GM12878 (cell line): Measurements from ENCODE around the gene MAN1B1. TPM values are rescaled to one million over a fixed set of nuclear protein-coding genes. Genes with fewer than 3 reads are reported as not detected.

Experiments used
- ATAC-seq: fragments of 200-7000 bp; cut with Tn5 transposase; 3 replicates; pipeline ENCODE4 v1.9.1; 2020; ENCODE audit warnings: mild to moderate bottlenecking, moderate library complexity
- BruUV-seq: library from RNA; stranded (reverse); fragments of 400-500 nt; replicated peaks from 2 replicates; lab custom pipeline; 2021; lab: Mats Ljungman, UMichigan
- CTCF ChIA-PET: fragments of 300-600 bp; sonication (Branson Sonifier 250); formaldehyde crosslinking; extraction: SDS; loops from one replicate; lab custom pipeline; 2021; ENCODE audit warnings: inconsistent platforms; lab: Yijun Ruan, JAX
- POLR2A ChIA-PET: fragments of 350-600 bp; formaldehyde crosslinking; extraction: SDS; loops from one replicate; lab custom pipeline; 2021; ENCODE audit warnings: inconsistent platforms; lab: Charles Lee
- RAD21 ChIA-PET: fragments of 300-600 bp; sonication (Branson Sonifier 250); formaldehyde crosslinking; loops from one replicate; lab custom pipeline; 2023; ENCODE audit warnings: antibody characterized with exemption; ENCODE audit not compliant: unreplicated experiment; lab: Charles Lee
- SMC1A ChIA-PET: fragments of 300-600 bp; sonication (Branson Sonifier 250); formaldehyde crosslinking; loops from one replicate; lab custom pipeline; 2023; ENCODE audit not compliant: unreplicated experiment, uncharacterized antibody; lab: Charles Lee
- DNase-seq: peaks from one replicate; pipeline ENCODE4 v3.0.0-alpha.2; 2011; ENCODE audit warnings: low read depth, low spot score
- FAIRE-seq: peaks from 3 replicates; lab custom pipeline; 2011; peaks lifted over from hg19 to GRCh38; lab: Jason Lieb, UNC
- H2AFZ ChIP-seq: 2 replicates; pipeline ENCODE4 v1.6.0; 2011; ENCODE audit warnings: low read depth, low read length, control low read depth; ENCODE audit not compliant: control insufficient read depth
- H3K27ac ChIP-seq: 2 replicates; pipeline ENCODE4 v1.5.1; 2011; ENCODE audit warnings: control low read depth; ENCODE audit not compliant: control insufficient read depth, insufficient read depth
- H3K27me3 ChIP-seq, 2 experiments: replicated peaks in 1 of 2; 2 replicates each; pipeline versions ENCODE4 v1.6.0 to v1.6.1; 2011; ENCODE audit warnings: low read length in 1 of 2; ENCODE audit not compliant: control insufficient read depth in 2 of 2, insufficient read depth in 2 of 2
- H3K36me3 ChIP-seq, 2 experiments: 2 replicates each; pipeline ENCODE4 v1.5.1; 2011; ENCODE audit warnings: low read length in 1 of 2; ENCODE audit not compliant: control insufficient read depth in 2 of 2, insufficient read depth in 2 of 2
- H3K4me1 ChIP-seq: 2 replicates; pipeline ENCODE4 v1.6.1; 2011; ENCODE audit warnings: mild to moderate bottlenecking, low read length, moderate library complexity, mixed read lengths; ENCODE audit not compliant: control insufficient read depth, insufficient read depth
- H3K4me2 ChIP-seq: 2 replicates; pipeline ENCODE4 v1.6.0; 2011; ENCODE audit warnings: control low read depth; ENCODE audit not compliant: control insufficient read depth, insufficient read depth
- H3K4me3 ChIP-seq: fragments of 200-600 bp; sonication (generic); 2 replicates; pipeline ENCODE4 v1.5.1; 2016
- H3K79me2 ChIP-seq: 2 replicates; pipeline ENCODE4 v1.6.0; 2011; ENCODE audit warnings: low read length; ENCODE audit not compliant: control insufficient read depth, insufficient read depth
- H3K9ac ChIP-seq: 2 replicates; pipeline ENCODE4 v1.8.0; 2011; ENCODE audit warnings: low read length, control low read depth, mixed read lengths; ENCODE audit not compliant: control insufficient read depth, insufficient read depth
- H3K9me3 ChIP-seq: replicated peaks from 3 replicates; pipeline ENCODE4 v1.5.1; 2011; ENCODE audit warnings: mild to moderate bottlenecking, low read length; ENCODE audit not compliant: control insufficient read depth, insufficient read depth
- H4K20me1 ChIP-seq: 2 replicates; pipeline ENCODE4 v1.6.0; 2011; ENCODE audit not compliant: control insufficient read depth, insufficient read depth
- BACH1 ChIP-seq: fragments of 450-650 bp; IDR thresholded peaks from 2 replicates; pipeline ENCODE4 v1.6.1; 2017; ENCODE audit warnings: mild to moderate bottlenecking, borderline replicate concordance
- CREM ChIP-seq: IDR thresholded peaks from 2 replicates; pipeline ENCODE4 v1.6.1; 2014; ENCODE audit warnings: antibody characterized with exemption, low read depth
- HDGF ChIP-seq: fragments of 450-650 bp; IDR thresholded peaks from 2 replicates; pipeline ENCODE4 v1.6.1; 2016; ENCODE audit warnings: antibody characterized with exemption
- IKZF1 ChIP-seq: fragments of 450-650 bp; conservative IDR thresholded peaks from 2 replicates; pipeline ENCODE4 v1.6.1; 2017; ENCODE audit warnings: antibody characterized with exemption, mild to moderate bottlenecking
- KLF5 ChIP-seq: fragments of 450-650 bp; IDR thresholded peaks from 2 replicates; pipeline ENCODE4 v1.6.1; 2014; ENCODE audit warnings: mild to moderate bottlenecking; ENCODE audit not compliant: partially characterized antibody
- MEF2B ChIP-seq: fragments of 450-650 bp; IDR thresholded peaks from 2 replicates; pipeline ENCODE4 v1.6.1; 2018; ENCODE audit warnings: mild to moderate bottlenecking, moderate library complexity; ENCODE audit not compliant: partially characterized antibody, poor library complexity, severe bottlenecking
- NR2C2 ChIP-seq: IDR thresholded peaks from 2 replicates; pipeline ENCODE4 v1.6.1; 2011; ENCODE audit warnings: borderline replicate concordance, low read depth; ENCODE audit not compliant: control insufficient read depth, insufficient read length
- POLR2AphosphoS5 ChIP-seq: IDR thresholded peaks from 2 replicates; pipeline ENCODE4 v1.6.1; 2011; ENCODE audit warnings: mild to moderate bottlenecking, low read length, inconsistent platforms
- RAD51 ChIP-seq: fragments of 450-650 bp; IDR thresholded peaks from 2 replicates; pipeline ENCODE4 v1.6.1; 2016; ENCODE audit warnings: moderate library complexity, mild to moderate bottlenecking, inconsistent platforms
- RB1 ChIP-seq: fragments of 450-650 bp; formaldehyde crosslinking; IDR thresholded peaks from 2 replicates; pipeline ENCODE4 v1.6.1; 2017; ENCODE audit warnings: mild to moderate bottlenecking, borderline replicate concordance
- RELB ChIP-seq: fragments of 450-650 bp; IDR thresholded peaks from 2 replicates; pipeline ENCODE4 v1.6.1; 2017; ENCODE audit warnings: low read depth, mild to moderate bottlenecking, moderate library complexity
- SIX5 ChIP-seq: IDR thresholded peaks from 2 replicates; pipeline ENCODE4 v1.6.1; 2011; ENCODE audit warnings: mild to moderate bottlenecking, low read depth, low read length, moderate library complexity; ENCODE audit not compliant: severe bottlenecking
- SMARCA5 ChIP-seq: fragments of 450-650 bp; IDR thresholded peaks from 2 replicates; pipeline ENCODE4 v1.6.1; 2017; ENCODE audit warnings: mild to moderate bottlenecking
- ZNF217 ChIP-seq: fragments of 450-650 bp; IDR thresholded peaks from 2 replicates; pipeline ENCODE4 v1.6.1; 2017; ENCODE audit warnings: antibody characterized with exemption, mild to moderate bottlenecking
- ZNF687 ChIP-seq: fragments of 450-650 bp; IDR thresholded peaks from 2 replicates; pipeline ENCODE4 v1.6.1; 2017; ENCODE audit warnings: mild to moderate bottlenecking, moderate library complexity
- WGBS: methylation state at CpG from one replicate; pipeline ENCODE4 v1.1.6; 2016; ENCODE audit warnings: low lambda C conversion rate; ENCODE audit not compliant: insufficient replicate concordance, insufficient coverage; ENCODE audit errors: missing lambda C conversion rate; 5-methylcytosine and 5-hydroxymethylcytosine counted together
- in situ Hi-C: fragments of 300-500 bp; cut with MboI; formaldehyde crosslinking; loops from 9 replicates; pipeline ENCODE4 v1.14.3; 2018; ENCODE audit warnings: mixed read lengths
- intact Hi-C: fragments of 100-400 bp; cut with micrococcal nuclease; formaldehyde crosslinking; loops from one replicate; pipeline ENCODE4 v1.14.2; 2022; ENCODE audit not compliant: unreplicated experiment
- polyA plus RNA-seq, 11 experiments: library from polyadenylated mRNA; depleted of rRNA in 4 of 11; unstranded in 6 of 11; stranded (reverse) in 5 of 11; fragments of >200 nt; fragmentation: Nextera tagmentation in 4 of 11; fragmentation: Illumina TruSeq in 1 of 11; extraction: Ambion mirVana in 4 of 11; extraction: Trizol in 1 of 11; gene quantifications; 1 replicate in 1 of 11; 2 replicates in 10 of 11; pipeline versions ENCODE4 v1.2.1 to v1.2.3, GENCODE V29; 2011 to 2016; ENCODE audit warnings: inconsistent platforms in 2 of 11, missing spikeins in 2 of 11, low read depth in 1 of 11
- total RNA-seq, 4 experiments: library from RNA; depleted of rRNA in 3 of 4; stranded (reverse); fragments of >200 nt in 3 of 4; fragmentation: Illumina TruSeq in 1 of 4; extraction: Trizol in 1 of 4; gene quantifications; 2 replicates each; pipeline versions ENCODE4 v1.2.1 to v1.2.3, GENCODE V29; 2013 to 2021
- TF ChIP-seq, protein P1 (sequence below): IDR thresholded peaks from 2 replicates; pipeline ENCODE4 v1.6.1; 2011; ENCODE audit warnings: mild to moderate bottlenecking, low read depth, low read length, moderate library complexity; ENCODE audit not compliant: insufficient replicate concordance

Gene MAN1B1
- total and polyA plus RNA-seq, 10 of the 15 experiments (the other 5 are each of a cell fraction or from before 2014, with no cell fraction given): 0.71 to 34.1 (median 22.7) TPM

DNA sequence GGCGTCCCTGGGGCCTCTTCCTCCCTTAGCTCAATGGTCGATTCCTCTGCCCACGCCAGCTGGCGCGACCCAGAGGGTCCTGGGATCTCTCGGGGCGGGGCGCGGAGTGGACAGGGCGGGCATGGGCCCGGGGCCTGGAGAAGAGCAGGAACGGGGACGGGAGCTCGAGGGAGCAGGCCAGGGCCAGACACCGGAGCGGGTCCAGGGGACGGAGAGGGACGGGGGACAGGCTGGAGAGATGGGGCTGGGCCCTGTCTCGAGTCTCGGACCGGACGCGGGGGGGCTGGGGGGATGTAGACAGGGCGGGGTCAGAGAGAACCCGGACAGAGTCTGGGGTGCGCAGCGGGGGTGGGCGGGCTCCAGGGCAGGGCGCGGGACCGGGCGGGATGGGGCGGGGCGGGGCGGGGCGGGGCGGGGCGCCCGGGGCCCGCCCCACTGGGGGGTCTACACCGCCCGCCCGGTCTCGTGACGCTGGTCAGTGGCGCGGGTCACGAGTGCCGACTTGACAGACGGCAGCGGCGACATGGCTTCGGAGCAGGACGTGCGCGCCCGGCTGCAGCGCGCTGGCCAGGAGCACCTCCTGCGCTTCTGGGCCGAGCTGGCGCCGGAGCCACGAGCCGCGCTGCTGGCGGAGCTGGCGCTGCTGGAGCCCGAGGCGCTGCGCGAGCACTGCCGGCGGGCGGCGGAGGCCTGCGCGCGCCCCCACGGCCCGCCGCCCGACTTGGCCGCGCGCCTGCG is 9.6 kb upstream of the MAN1B1 start, which contains the start of gene UAP1L1:
Gene UAP1L1, plus strand, starts transcription at position 508 of the 738 bp plus-strand sequence. Its CDS starts 16 bp downstream, at position 524.
- peak within 1 kb of the TSS; percentile 79 for H2AFZ ChIP-seq
- peaks cover 18% of the 10 kb centered on the region for H3K4me1 ChIP-seq
- in situ Hi-C loops (no loop called here), intact Hi-C loops (no loop called here)
- 1% methylated on average over 51 of the region's 87 CpGs for WGBS
- peak within 1 kb of the TSS; percentile 68 for H3K9ac ChIP-seq
- DNase-seq (no peak), ATAC-seq (peak; percentile 85), FAIRE-seq (no peak)
- H3K27me3 ChIP-seq: no peaks in the 10 kb centered on the region
- H3K27ac ChIP-seq: peak within 1 kb of the TSS; percentile 57
- H3K36me3 ChIP-seq: peaks cover 0 to 5% of the 10 kb centered on the region in 2 experiments; a peak in 3 of 4 replicates
- POLR2A ChIA-PET: interaction anchor here (0.5 to 1.8 kb wide), 7 partner anchors 9 to 376 kb away, joined by 3 to 11 read pairs (median 4); partner anchors contain the start of genes MAN1B1 and TUBB4B
- RAD21 ChIA-PET: interaction anchor here (0.5 to 1.6 kb wide), 7 partner anchors 9 to 147 kb away, joined by 3 to 9 read pairs (median 4); partner anchors contain the start of gene MAN1B1
- H4K20me1 ChIP-seq: no peaks in the 10 kb centered on the region; the same call in 1 of the 2 replicates
- peaks cover 8% of the 10 kb centered on the region for H3K79me2 ChIP-seq
- BruUV-seq: no TSS peak
- H3K4me2 ChIP-seq: peak within 1 kb of the TSS; percentile 72
- H3K4me3 ChIP-seq: peak within 1 kb of the TSS; percentile 80
- CTCF ChIA-PET: interaction anchor here (1.1 to 1.7 kb wide), 5 partner anchors 9 to 234 kb away, joined by 3 to 11 read pairs (median 5); partner anchors contain the start of genes AJM1 and MAN1B1
- SMC1A ChIA-PET: interaction anchor here (0.8 to 2.1 kb wide), 3 partner anchors 9 to 38 kb away, joined by 3 to 11 read pairs (median 4); partner anchors contain the start of gene MAN1B1
- no peaks in the 10 kb centered on the region for H3K9me3 ChIP-seq
- TF ChIP-seq CREM (no peak), NR2C2 (no peak), SMARCA5 (peak; percentile 81), POLR2AphosphoS5 (peak; percentile 37; the same call in 1 of the 2 replicates), ZNF687 (peak; percentile 24), RAD51 (0 out of 2 replicates have a peak, but pooled peaks have one; percentile 35), IKZF1 (peak; percentile 74), SIX5 (no peak), MEF2B (peak; percentile 35), RB1 (peak; percentile 20; the same call in 1 of the 2 replicates), HDGF (peak; percentile 61; the same call in 1 of the 2 replicates), BACH1 (peak; percentile 96), RELB (0 out of 2 replicates have a peak, but pooled peaks have one; percentile 17), KLF5 (no peak), ZNF217 (0 out of 2 replicates have a peak, but pooled peaks have one; percentile 42)
- TF ChIP-seq, protein P1, sequence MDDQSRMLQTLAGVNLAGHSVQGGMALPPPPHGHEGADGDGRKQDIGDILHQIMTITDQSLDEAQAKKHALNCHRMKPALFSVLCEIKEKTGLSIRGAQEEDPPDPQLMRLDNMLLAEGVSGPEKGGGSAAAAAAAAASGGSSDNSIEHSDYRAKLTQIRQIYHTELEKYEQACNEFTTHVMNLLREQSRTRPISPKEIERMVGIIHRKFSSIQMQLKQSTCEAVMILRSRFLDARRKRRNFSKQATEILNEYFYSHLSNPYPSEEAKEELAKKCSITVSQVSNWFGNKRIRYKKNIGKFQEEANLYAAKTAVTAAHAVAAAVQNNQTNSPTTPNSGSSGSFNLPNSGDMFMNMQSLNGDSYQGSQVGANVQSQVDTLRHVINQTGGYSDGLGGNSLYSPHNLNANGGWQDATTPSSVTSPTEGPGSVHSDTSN: no peak
